KG1 (cell line): Measurements from ENCODE around the gene PPM1J.
A peak's percentile ranks its signal among the peaks of the same experiment; 100 is the strongest.

Source experiments
- DNase-seq: peaks from one replicate; lab custom pipeline; 2025; lab: John Stamatoyannopoulos, UW

Gene PPM1J

GRCh38 chr1:112704391-112704933, 10.7 kb downstream of the PPM1J start:
- DNase-seq = no peak

- DNase-seq = no peak
These were observed 11.4 kb downstream of the PPM1J start for GRCh38 chr1:112703706-112704105.

GRCh38 chr1:112702420-112703261, 12.5 kb downstream of the PPM1J start:
- no peak for DNase-seq

GRCh38 chr1:112702067-112702395, 13.1 kb downstream of the PPM1J start:
- no peak for DNase-seq

GRCh38 chr1:112701227-112702066, 13.7 kb downstream of the PPM1J start:
- DNase-seq = no peak

GRCh38 chr1:112700290-112701226, 14.6 kb downstream of the PPM1J start:
- DNase-seq = peak; percentile 88

- DNase-seq = no peak
These were observed 15.5 kb downstream of the PPM1J start for GRCh38 chr1:112699425-112700144.

- no peak for DNase-seq
These were observed 16.5 kb downstream of the PPM1J start for GRCh38 chr1:112698366-112699310.

- DNase-seq = no peak
These were observed 17.3 kb downstream of the PPM1J start for GRCh38 chr1:112697781-112698201.

- DNase-seq = no peak
These were observed 18.4 kb downstream of the PPM1J start for GRCh38 chr1:112696578-112697314.

- DNase-seq = no peak
These were observed 19.9 kb downstream of the PPM1J start for GRCh38 chr1:112695276-112695675.

- DNase-seq = no peak
These were observed 20.7 kb downstream of the PPM1J start for GRCh38 chr1:112694363-112694929.

GRCh38 chr1:112693821-112694220, 21.3 kb downstream of the PPM1J start:
- DNase-seq = no peak

- DNase-seq = no peak
These were observed 22.5 kb downstream of the PPM1J start for GRCh38 chr1:112692681-112693080.

GRCh38 chr1:112689842-112690237, 25.3 kb downstream of the PPM1J start:
- no peak for DNase-seq

GRCh38 chr1:112689196-112689841, 25.8 kb downstream of the PPM1J start:
- no peak for DNase-seq

- no peak for DNase-seq
These were observed 26.3 kb downstream of the PPM1J start for GRCh38 chr1:112688781-112689193.

- no peak for DNase-seq
These were observed 27.2 kb downstream of the PPM1J start for GRCh38 chr1:112687785-112688496.
